Gastroesophageal sphincter (tissue), 4 donors: ENCODE results near the gene USP17L5. TPM values are rescaled to one million over a fixed set of nuclear protein-coding genes. Genes with fewer than 3 reads are reported as not detected.
"Not testable (repeated sequence)": the region's sequence is repeated elsewhere in the genome, so short reads cannot be mapped to it uniquely, and the experiment has no call there.

Experiments
- ATAC-seq: fragments of 150-250 bp; one replicate; pipeline ENCODE4 v1.9.1; 2016; ENCODE audit warnings: mild to moderate bottlenecking, moderate library complexity
- H3K27ac ChIP-seq, 4 donors: fragments of 200-600 bp; sonication (generic) in 3 of 4; 1 replicate in 3 of 4; 2 replicates in 1 of 4; pipeline ENCODE4 v1.5.1; 2016 to 2019
- H3K27me3 ChIP-seq: fragments of 200-600 bp; sonication (generic); one replicate; pipeline ENCODE4 v1.5.1; 2019
- H3K36me3 ChIP-seq, 2 donors: fragments of 200-600 bp; sonication (generic); one replicate each; pipeline ENCODE4 v1.5.1; 2019; ENCODE audit warnings: control low read depth in 1 of 2
- H3K4me1 ChIP-seq, 3 donors: fragments of 200-600 bp; sonication (generic); 1 replicate in 2 of 3; 2 replicates in 1 of 3; pipeline ENCODE4 v1.5.1; 2016 to 2019; ENCODE audit warnings: control low read depth in 2 of 3
- H3K4me3 ChIP-seq, 2 donors: fragments of 200-600 bp; sonication (generic); one replicate each; pipeline ENCODE4 v1.5.1; 2019; ENCODE audit warnings: mild to moderate bottlenecking in 1 of 2, moderate library complexity in 1 of 2
- H3K9me3 ChIP-seq, 3 donors: fragments of 200-600 bp; sonication (generic); one replicate each; pipeline ENCODE4 v1.5.1; 2017 to 2019; ENCODE audit warnings: control low read depth in 2 of 3
- EP300 ChIP-seq: sonication (generic); formaldehyde crosslinking; IDR thresholded peaks from one replicate; pipeline ENCODE4 v1.6.1; 2017; ENCODE audit warnings: antibody characterized with exemption, mild to moderate bottlenecking
- POLR2A ChIP-seq, 2 donors: fragments of 450-650 bp; IDR thresholded peaks; one replicate each; pipeline ENCODE4 v1.6.1; 2017; ENCODE audit warnings: antibody characterized with exemption in 2 of 2, mild to moderate bottlenecking in 2 of 2, moderate library complexity in 1 of 2
- POLR2AphosphoS5 ChIP-seq: sonication (generic); formaldehyde crosslinking; IDR thresholded peaks from one replicate; pipeline ENCODE4 v1.6.1; 2017; ENCODE audit warnings: antibody characterized with exemption
- WGBS, 2 donors: methylation state at CpG; one replicate each; pipeline ENCODE4 v1.1.5; 2018; ENCODE audit warnings: low coverage in 1 of 2; 5-methylcytosine and 5-hydroxymethylcytosine counted together
- total RNA-seq, 4 donors: library from RNA; depleted of rRNA; stranded (reverse); fragments of >200 nt; gene quantifications; one replicate each; pipeline ENCODE4 v1.1.0, GENCODE V29; 2016
- TF ChIP-seq, protein P1 (sequence below), 4 experiments: fragments of 200-600 bp in 2 of 4; fragments of 450-650 bp in 2 of 4; sonication (generic) in 1 of 4; IDR thresholded peaks; one replicate each; pipeline ENCODE4 v1.5.1; 2017 to 2019; ENCODE audit warnings: antibody characterized with exemption in 4 of 4, mild to moderate bottlenecking in 2 of 4, moderate library complexity in 2 of 4

The USP17L5 gene
- total RNA-seq, 4 donors from 2014 or later, result not detected

DNA sequence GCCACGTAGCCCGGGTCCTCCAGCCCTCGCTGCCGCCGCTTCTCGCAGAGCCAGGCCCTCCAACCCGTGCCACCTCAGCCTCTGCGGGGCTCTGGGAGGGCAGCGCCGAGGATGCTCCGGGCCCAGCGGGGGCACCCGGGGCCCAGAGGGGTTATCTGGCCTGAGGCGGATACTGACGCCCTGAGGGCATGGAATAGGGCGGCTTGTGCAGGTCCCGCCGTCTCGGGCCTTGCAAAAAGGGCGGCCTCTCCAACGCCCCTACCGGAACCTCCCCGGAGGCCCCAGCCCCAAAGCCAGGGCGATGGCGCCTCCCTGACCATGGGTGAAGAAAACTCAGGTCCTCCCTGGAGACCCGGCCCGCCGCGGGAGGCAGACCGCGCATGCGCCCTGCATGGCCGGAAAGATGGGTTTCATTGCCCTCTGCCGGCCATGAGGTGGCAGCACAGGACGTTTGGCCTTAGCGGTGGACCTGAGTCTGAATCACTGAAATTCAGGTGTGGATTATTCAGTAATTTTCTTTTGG is 41.9 kb downstream of the USP17L5 start:
- H3K27me3 ChIP-seq, H3K27ac ChIP-seq, H3K36me3 ChIP-seq, H3K4me1 ChIP-seq, ATAC-seq, H3K9me3 ChIP-seq: not testable (repeated sequence)
- TF ChIP-seq, protein P1, sequence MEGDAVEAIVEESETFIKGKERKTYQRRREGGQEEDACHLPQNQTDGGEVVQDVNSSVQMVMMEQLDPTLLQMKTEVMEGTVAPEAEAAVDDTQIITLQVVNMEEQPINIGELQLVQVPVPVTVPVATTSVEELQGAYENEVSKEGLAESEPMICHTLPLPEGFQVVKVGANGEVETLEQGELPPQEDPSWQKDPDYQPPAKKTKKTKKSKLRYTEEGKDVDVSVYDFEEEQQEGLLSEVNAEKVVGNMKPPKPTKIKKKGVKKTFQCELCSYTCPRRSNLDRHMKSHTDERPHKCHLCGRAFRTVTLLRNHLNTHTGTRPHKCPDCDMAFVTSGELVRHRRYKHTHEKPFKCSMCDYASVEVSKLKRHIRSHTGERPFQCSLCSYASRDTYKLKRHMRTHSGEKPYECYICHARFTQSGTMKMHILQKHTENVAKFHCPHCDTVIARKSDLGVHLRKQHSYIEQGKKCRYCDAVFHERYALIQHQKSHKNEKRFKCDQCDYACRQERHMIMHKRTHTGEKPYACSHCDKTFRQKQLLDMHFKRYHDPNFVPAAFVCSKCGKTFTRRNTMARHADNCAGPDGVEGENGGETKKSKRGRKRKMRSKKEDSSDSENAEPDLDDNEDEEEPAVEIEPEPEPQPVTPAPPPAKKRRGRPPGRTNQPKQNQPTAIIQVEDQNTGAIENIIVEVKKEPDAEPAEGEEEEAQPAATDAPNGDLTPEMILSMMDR (IDR thresholded peaks at IDR 0.05), result peak; percentile 31 to 75 (median 36)
- 8% methylated on average over 4 of the region's 36 CpGs; no CpG with 5 or more reads in 1 of the 2 donors for WGBS, 2 donors
- H3K4me3 ChIP-seq, result peak overlapping the region; percentile 32 to 49

DNA sequence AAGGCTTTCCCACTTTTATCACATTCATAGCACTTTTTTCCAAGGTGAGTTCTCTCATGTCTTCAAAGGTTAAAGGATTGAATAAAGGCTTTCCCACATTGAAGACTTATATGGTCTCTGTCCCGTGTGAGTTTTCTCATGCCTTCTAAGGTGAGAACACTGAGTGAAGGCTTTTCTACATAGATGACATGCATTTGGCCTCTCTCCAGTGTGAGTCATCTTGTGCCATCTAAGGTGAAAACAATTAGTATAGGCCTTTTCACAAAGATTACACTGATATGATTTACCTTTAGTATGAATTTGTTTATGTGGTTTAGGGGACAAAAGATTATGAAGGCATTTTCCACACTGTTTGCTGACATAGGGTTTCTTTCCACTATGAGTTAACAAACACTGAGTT is 44.9 kb downstream of the USP17L5 start:
- Histone ChIP-seq H3K4me1 (peaks cover 0 to 6% (median 0%) of the 10 kb centered on the region in 3 donors), H3K36me3 (no peaks in the 10 kb centered on the region), H3K27me3 (no peaks in the 10 kb centered on the region), H3K9me3 (no peaks in the 10 kb centered on the region), H3K4me3 (no peak overlapping the region), H3K27ac (no peak overlapping the region)
- no peak for ATAC-seq
- 80 to 86% methylated on average over 1 of the region's 1 CpG for WGBS, 2 donors
- TF ChIP-seq POLR2AphosphoS5 (no peak), EP300 (no peak), POLR2A (IDR thresholded peaks at IDR 0.05) (no peak)
- TF ChIP-seq, protein P1 (IDR thresholded peaks at IDR 0.05), result no peak

DNA sequence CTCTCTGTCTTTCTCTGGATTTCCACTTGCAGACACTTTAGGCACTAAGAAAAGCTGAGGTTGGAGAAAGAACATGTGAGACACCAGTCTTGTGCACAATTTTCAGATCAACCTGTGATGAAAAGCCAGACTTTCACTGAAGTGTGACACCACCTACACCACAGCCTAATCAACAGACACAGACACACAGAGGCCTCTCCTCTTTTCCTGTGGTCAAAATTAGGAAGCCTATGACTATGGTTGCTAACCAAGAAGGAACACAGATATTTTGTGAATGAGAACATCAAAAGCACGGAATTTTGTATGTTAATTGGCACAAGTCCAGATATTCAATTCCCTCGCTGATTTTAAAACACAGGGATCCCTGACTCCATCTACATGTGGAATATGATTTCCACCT is 49.8 kb downstream of the USP17L5 start:
- H3K27me3 ChIP-seq, ATAC-seq, H3K27ac ChIP-seq, H3K4me3 ChIP-seq, H3K4me1 ChIP-seq, H3K36me3 ChIP-seq, H3K9me3 ChIP-seq: not testable (repeated sequence)
- WGBS, 2 donors, result 8 to 18% methylated on average over 2 of the region's 2 CpGs

Other genes with a start within 250 kb of the USP17L5 start
- not detected for gene FAM90A26, start 169.0 kb upstream of the USP17L5 start, total RNA-seq
- not detected for gene USP17L10, start 128.7 kb upstream of the USP17L5 start, total RNA-seq
- not detected for gene USP17L11, start 124.0 kb upstream of the USP17L5 start, total RNA-seq
- gene USP17L12, start 119.3 kb upstream of the USP17L5 start, total RNA-seq, result not detected
- not detected for gene USP17L13, start 114.5 kb upstream of the USP17L5 start, total RNA-seq
- gene USP17L15, start 105.0 kb upstream of the USP17L5 start, total RNA-seq, result not detected
- gene USP17L17, start 95.5 kb upstream of the USP17L5 start, total RNA-seq, result not detected
- not detected for gene USP17L18, start 90.8 kb upstream of the USP17L5 start, total RNA-seq
- gene USP17L19, start 86.0 kb upstream of the USP17L5 start, total RNA-seq, result not detected
- not detected for gene USP17L20, start 81.3 kb upstream of the USP17L5 start, total RNA-seq
- not detected for gene USP17L21, start 76.5 kb upstream of the USP17L5 start, total RNA-seq
- not detected for gene USP17L22, start 71.8 kb upstream of the USP17L5 start, total RNA-seq
- not detected for gene USP17L24, start 14.2 kb upstream of the USP17L5 start, total RNA-seq
- not detected for gene USP17L25, start 9.5 kb upstream of the USP17L5 start, total RNA-seq
- gene USP17L26, start 4.7 kb upstream of the USP17L5 start, total RNA-seq, result not detected
- gene USP17L27, start 4.7 kb downstream of the USP17L5 start, total RNA-seq, result not detected
- gene USP17L28, start 9.5 kb downstream of the USP17L5 start, total RNA-seq, result not detected
- not detected for gene USP17L29, start 14.2 kb downstream of the USP17L5 start, total RNA-seq
- gene USP17L30, start 23.7 kb downstream of the USP17L5 start, total RNA-seq, result not detected
- not detected for gene DEFB131A, start 105.0 kb downstream of the USP17L5 start, total RNA-seq